Smooth muscle cell (in vitro differentiated cells): ENCODE measurements around the gene IPO11. TPM values are rescaled to one million over a fixed set of nuclear protein-coding genes. Genes with fewer than 3 reads are reported as not detected.

Experiments used
- DNase-seq: peaks from one replicate; lab custom pipeline; 2025; ENCODE audit not compliant: unreplicated experiment; lab: John Stamatoyannopoulos, UW
- H2AFZ ChIP-seq: fragments of 200-600 bp; sonication (generic); 2 replicates; pipeline ENCODE4 v1.6.0; 2016; ENCODE audit warnings: antibody characterized with exemption, low read depth, mild to moderate bottlenecking
- H3F3A ChIP-seq: fragments of 200-600 bp; sonication (generic); 2 replicates; pipeline ENCODE4 v1.6.0; 2017; ENCODE audit warnings: antibody characterized with exemption, low read depth
- H3K27ac ChIP-seq: fragments of 200-600 bp; sonication (generic); 2 replicates; pipeline ENCODE4 v1.5.1; 2016; ENCODE audit warnings: low read depth, mild to moderate bottlenecking
- H3K27me3 ChIP-seq: fragments of 200-600 bp; sonication (generic); 2 replicates; pipeline ENCODE4 v1.6.1; 2016; ENCODE audit warnings: low read depth, mild to moderate bottlenecking
- H3K36me3 ChIP-seq: fragments of 200-600 bp; sonication (generic); 2 replicates; pipeline ENCODE4 v1.5.1; 2016; ENCODE audit warnings: low read depth
- H3K4me1 ChIP-seq: fragments of 200-600 bp; sonication (generic); 2 replicates; pipeline ENCODE4 v1.5.1; 2016; ENCODE audit warnings: low read depth
- H3K4me2 ChIP-seq: fragments of 200-600 bp; sonication (generic); 2 replicates; pipeline ENCODE4 v1.6.0; 2016; ENCODE audit warnings: mild to moderate bottlenecking
- H3K4me3 ChIP-seq: fragments of 200-600 bp; sonication (generic); 2 replicates; pipeline ENCODE4 v1.5.1; 2016; ENCODE audit warnings: mild to moderate bottlenecking
- H3K79me2 ChIP-seq: fragments of 200-600 bp; sonication (generic); 2 replicates; pipeline ENCODE4 v1.6.0; 2016; ENCODE audit warnings: low read depth, mild to moderate bottlenecking
- H3K9ac ChIP-seq: fragments of 200-600 bp; sonication (generic); 2 replicates; pipeline ENCODE4 v1.6.0; 2016; ENCODE audit warnings: low read depth
- H3K9me3 ChIP-seq: fragments of 200-600 bp; sonication (generic); replicated peaks from 2 replicates; pipeline ENCODE4 v1.5.1; 2016; ENCODE audit warnings: low read depth
- H4K20me1 ChIP-seq: fragments of 200-600 bp; sonication (generic); 2 replicates; pipeline ENCODE4 v1.6.0; 2016; ENCODE audit warnings: low read depth
- WGBS: methylation state at CpG from one replicate; pipeline ENCODE4 v1.1.7; 2016; ENCODE audit warnings: low lambda C conversion rate; 5-methylcytosine and 5-hydroxymethylcytosine counted together
- polyA plus RNA-seq: library from polyadenylated mRNA; unstranded; fragments of >200 nt; fragmentation: Nextera tagmentation; extraction: Ambion mirVana; gene quantifications from 2 replicates; pipeline ENCODE4 v1.2.1, GENCODE V29; 2016
- total RNA-seq: library from RNA; depleted of rRNA; stranded (reverse); fragments of >200 nt; gene quantifications from 2 replicates; pipeline ENCODE4 v1.2.3, GENCODE V29; 2014
- TF ChIP-seq, protein P1 (sequence below): fragments of 200-600 bp; sonication (generic); IDR thresholded peaks from 2 replicates; pipeline ENCODE4 v1.5.1; 2017; ENCODE audit warnings: borderline replicate concordance, mild to moderate bottlenecking, antibody characterized with exemption; ENCODE audit not compliant: insufficient read depth, poor library complexity, severe bottlenecking

Gene IPO11
- total and polyA plus RNA-seq, 2 experiments from 2014 or later = 9.3 to 31.8 TPM

DNA sequence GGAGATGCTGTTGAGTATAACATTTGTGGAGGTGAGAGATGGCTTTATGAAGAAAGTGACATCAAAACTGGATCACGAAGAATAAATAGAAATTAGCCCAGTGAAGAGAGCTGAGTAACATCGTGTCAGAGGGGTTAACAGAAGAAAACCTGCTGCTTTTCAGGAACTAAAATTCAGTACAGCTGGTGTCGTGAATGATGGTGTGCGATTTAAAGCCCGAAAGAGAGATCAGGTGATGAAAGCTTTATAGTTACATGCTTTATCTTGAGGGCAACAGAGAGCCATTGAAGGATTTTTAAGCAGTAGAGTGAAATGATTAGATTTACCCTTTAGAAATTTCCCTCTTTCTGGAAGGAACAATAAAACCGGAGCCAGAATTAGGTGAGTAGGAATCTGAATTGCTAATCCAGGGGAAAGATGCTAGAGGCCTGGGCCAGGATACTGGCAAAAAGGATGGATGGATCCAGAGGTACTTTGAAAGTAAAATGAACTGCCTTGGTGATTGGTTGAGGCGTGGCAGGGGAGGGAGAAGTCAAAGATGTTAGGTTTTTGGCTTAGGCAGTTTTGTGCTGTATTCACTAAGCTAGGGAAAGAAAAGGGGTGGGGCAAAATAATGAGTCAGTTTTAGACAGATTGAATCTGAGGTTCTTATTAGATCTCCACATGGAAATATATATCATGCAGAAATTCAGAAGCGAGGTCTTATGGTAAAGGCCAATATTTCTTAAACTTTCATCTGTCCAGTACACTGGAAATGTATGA lies 169.5 kb downstream of the IPO11 start:
- Histone ChIP-seq H3K9ac (no peak overlapping the region), H3K4me3 (no peak overlapping the region), H4K20me1 (no peaks in the 10 kb centered on the region), H3K4me2 (no peak overlapping the region), H3K79me2 (no peaks in the 10 kb centered on the region), H3F3A (no peaks in the 10 kb centered on the region), H2AFZ (no peak overlapping the region), H3K27me3 (no peaks in the 10 kb centered on the region), H3K36me3 (no peaks in the 10 kb centered on the region), H3K4me1 (peaks cover 10% of the 10 kb centered on the region), H3K9me3 (no peaks in the 10 kb centered on the region), H3K27ac (no peak overlapping the region)
- WGBS = 84% methylated on average over 8 of the region's 8 CpGs
- no peak for DNase-seq
- TF ChIP-seq, protein P1, sequence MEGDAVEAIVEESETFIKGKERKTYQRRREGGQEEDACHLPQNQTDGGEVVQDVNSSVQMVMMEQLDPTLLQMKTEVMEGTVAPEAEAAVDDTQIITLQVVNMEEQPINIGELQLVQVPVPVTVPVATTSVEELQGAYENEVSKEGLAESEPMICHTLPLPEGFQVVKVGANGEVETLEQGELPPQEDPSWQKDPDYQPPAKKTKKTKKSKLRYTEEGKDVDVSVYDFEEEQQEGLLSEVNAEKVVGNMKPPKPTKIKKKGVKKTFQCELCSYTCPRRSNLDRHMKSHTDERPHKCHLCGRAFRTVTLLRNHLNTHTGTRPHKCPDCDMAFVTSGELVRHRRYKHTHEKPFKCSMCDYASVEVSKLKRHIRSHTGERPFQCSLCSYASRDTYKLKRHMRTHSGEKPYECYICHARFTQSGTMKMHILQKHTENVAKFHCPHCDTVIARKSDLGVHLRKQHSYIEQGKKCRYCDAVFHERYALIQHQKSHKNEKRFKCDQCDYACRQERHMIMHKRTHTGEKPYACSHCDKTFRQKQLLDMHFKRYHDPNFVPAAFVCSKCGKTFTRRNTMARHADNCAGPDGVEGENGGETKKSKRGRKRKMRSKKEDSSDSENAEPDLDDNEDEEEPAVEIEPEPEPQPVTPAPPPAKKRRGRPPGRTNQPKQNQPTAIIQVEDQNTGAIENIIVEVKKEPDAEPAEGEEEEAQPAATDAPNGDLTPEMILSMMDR = no peak

DNA sequence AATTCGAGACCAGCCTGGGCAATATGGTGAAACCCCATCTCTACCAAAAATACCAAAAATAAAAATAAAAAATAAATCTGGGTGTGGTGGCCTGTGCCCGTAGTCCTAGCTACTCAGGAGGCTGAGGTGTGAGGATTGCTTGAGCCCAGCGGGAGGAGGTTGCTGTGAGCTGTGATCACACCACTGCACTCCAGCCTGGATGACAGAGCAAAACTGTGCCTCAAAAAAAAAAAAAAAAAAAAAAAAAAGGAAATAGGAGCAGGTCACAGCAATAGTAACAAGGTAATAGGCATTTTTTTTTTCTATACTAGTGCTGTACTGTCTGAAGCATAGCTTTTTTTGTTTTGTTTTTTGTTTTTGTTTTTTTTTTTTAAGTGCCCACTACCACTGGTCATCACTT lies 171.8 kb downstream of the IPO11 start:
- H3K27me3 ChIP-seq = no peaks in the 10 kb centered on the region
- no peaks in the 10 kb centered on the region for H3K36me3 ChIP-seq
- DNase-seq = no peak
- H3K4me3 ChIP-seq = no peak overlapping the region
- TF ChIP-seq, protein P1 = no peak
- no peak overlapping the region for H3K9ac ChIP-seq
- 93% methylated on average over 3 of the region's 3 CpGs for WGBS
- no peaks in the 10 kb centered on the region for H3K79me2 ChIP-seq
- no peak overlapping the region for H2AFZ ChIP-seq
- no peaks in the 10 kb centered on the region for H3K9me3 ChIP-seq
- H3K4me1 ChIP-seq = no peaks in the 10 kb centered on the region
- H4K20me1 ChIP-seq = no peaks in the 10 kb centered on the region
- H3F3A ChIP-seq = no peaks in the 10 kb centered on the region
- H3K4me2 ChIP-seq = no peak overlapping the region
- H3K27ac ChIP-seq = no peak overlapping the region

DNA sequence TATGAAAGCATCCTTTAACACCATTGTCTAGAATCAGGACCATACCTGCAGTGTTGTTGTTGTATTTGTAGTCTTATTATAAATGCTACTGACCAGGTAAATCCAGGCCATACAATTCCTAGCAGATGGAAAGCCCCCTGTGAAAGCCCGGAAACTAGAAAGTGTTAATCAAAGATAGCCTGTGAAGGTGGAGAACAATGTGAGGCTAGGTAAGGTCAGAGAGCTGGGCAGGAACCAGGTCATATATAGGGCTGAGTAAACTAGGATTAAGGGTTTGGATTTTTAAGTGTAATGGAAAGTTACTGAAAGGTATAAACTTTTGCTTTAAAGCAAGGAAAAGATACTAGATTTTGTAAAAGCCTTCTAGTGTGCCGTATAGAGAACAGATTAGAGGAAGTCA lies 172.7 kb downstream of the IPO11 start:
- DNase-seq = no peak
- Histone ChIP-seq H3K4me2 (no peak overlapping the region), H3K4me1 (no peaks in the 10 kb centered on the region), H3K36me3 (no peaks in the 10 kb centered on the region), H3K4me3 (no peak overlapping the region), H3K9me3 (no peaks in the 10 kb centered on the region), H3K27me3 (no peaks in the 10 kb centered on the region), H3F3A (no peaks in the 10 kb centered on the region), H4K20me1 (no peaks in the 10 kb centered on the region), H3K27ac (no peak overlapping the region), H2AFZ (no peak overlapping the region), H3K9ac (no peak overlapping the region), H3K79me2 (no peaks in the 10 kb centered on the region)
- 90% methylated on average over 2 of the region's 2 CpGs for WGBS
- TF ChIP-seq, protein P1 = no peak

DNA sequence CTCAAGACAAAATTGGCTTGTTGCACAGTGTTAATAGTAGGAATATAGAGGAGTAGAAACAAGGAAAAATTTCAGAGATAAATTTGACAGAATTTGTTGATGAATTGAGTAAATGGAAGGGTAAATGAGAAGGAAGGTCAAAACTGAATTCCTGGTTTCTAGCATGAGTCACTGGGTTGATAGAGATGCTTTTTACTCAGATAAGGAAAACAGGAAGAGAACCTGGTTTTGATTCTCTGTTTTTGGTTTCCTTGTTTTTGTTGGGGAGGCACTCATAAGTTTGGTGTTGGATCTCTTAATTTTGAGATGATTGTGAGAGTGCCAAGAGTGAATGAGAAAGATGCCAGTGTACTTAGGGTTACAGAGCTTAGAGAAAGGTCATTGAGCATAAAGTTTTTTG lies 173.2 kb downstream of the IPO11 start:
- no peaks in the 10 kb centered on the region for H3F3A ChIP-seq
- H3K27ac ChIP-seq = no peak overlapping the region
- no peak overlapping the region for H2AFZ ChIP-seq

More for the DNA sequence above, 173.2 kb downstream of the IPO11 start:
- TF ChIP-seq, protein P1 = no peak
- DNase-seq = no peak
- no peaks in the 10 kb centered on the region for H3K9me3 ChIP-seq
- no peak overlapping the region for H3K9ac ChIP-seq
- no peaks in the 10 kb centered on the region for H3K27me3 ChIP-seq
- no peak overlapping the region for H3K4me3 ChIP-seq
- H3K4me1 ChIP-seq = no peaks in the 10 kb centered on the region
- H3K36me3 ChIP-seq = no peaks in the 10 kb centered on the region
- H3K4me2 ChIP-seq = no peak overlapping the region
- H3K79me2 ChIP-seq = no peaks in the 10 kb centered on the region
- H4K20me1 ChIP-seq = no peaks in the 10 kb centered on the region
